T-helper 2 cell (primary cell): ENCODE results near the gene MPPED2.

Experiments
- DNase-seq, 5 experiments: peaks; one replicate each; pipeline versions ENCODE4 v3.0.0 to v3.0.0-alpha.2; 2012 to 2022
- total RNA-seq, 2 donors: gene quantifications; one replicate each; lab custom pipeline; 2026; lab: John Stamatoyannopoulos, UW

Gene MPPED2, protein sequence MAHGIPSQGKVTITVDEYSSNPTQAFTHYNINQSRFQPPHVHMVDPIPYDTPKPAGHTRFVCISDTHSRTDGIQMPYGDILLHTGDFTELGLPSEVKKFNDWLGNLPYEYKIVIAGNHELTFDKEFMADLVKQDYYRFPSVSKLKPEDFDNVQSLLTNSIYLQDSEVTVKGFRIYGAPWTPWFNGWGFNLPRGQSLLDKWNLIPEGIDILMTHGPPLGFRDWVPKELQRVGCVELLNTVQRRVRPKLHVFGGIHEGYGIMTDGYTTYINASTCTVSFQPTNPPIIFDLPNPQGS
- 0 to 0.13 reads per million in 2 donors for total RNA-seq

DNA sequence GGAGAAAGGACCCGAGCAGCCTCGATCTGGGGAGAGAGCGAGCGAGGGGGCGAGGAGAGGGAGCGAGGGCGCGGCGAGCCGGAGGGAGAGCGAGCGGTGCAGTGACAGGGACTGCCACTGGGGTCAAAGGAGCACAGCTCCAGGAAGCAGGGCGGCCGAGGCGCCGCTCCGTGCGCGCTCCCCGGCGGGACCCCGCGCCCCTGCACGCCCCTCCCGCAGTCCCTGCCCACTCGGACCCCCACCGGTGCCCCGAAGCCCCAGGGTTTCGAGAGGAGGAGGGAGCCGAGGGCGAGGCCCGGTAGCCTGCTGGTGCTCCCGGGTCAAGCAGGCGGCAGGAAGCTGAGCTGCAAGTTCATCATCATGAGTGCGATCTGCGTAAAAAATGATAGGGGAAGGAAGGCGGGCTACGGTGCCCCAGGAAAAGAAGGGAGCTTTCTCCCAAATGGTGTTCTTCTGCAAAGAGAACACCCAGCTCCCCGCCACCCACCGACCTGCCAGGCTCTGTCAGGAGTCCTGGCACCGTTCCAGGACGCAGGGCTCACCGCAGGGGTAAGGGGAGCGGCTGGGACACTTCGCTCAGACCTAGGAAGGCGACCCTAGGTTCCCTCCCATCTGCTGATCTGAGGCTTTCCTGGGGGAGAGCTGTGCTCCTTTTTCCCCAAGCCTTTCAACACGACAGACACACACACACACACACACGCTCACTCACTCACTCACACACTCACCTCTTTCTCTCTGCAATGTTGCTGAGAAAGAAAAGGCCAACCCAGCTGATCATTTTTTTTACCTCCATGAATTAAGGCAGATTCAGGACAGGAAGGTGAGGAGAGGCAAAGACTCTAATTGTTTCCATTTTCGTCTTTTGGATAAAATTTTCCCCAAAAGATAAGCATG is at the start of gene MPPED2:
Gene MPPED2 (minus strand): TSS at position 103 of the 894 bp plus-strand sequence. CDS start 5,980 bp downstream, outside the sequence.
- DNase-seq = peak in 2 of 5 experiments; percentile 33 to 39

DNA sequence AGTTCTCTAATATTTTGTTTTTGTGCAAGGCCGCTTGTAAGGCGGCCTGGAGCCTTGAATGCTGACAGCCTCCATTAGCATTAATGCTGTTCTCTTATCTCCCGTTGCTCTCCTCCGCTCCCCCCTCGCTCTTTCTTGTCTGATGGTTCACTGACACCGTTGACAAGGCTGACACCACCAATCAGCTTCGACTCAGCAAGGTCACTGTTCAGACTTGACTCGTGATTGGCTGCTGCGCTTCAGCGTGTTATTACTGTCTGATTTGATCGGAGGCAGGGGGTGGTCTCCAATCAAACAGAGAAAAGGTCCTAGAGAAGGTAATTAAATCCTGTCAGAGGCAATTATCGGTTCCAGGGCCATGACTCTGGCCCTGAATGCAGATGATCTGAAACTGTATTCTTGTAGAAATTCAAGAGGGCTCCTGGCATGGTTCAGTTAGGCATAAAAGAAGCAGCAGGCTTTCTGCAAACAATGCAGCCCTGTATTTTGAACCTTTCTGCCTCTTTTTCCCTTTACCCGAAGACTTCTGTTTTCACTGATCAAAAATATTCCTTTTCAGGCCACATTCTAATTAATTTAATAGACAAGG is 49.3 kb upstream of the MPPED2 start:
- DNase-seq = no peak

DNA sequence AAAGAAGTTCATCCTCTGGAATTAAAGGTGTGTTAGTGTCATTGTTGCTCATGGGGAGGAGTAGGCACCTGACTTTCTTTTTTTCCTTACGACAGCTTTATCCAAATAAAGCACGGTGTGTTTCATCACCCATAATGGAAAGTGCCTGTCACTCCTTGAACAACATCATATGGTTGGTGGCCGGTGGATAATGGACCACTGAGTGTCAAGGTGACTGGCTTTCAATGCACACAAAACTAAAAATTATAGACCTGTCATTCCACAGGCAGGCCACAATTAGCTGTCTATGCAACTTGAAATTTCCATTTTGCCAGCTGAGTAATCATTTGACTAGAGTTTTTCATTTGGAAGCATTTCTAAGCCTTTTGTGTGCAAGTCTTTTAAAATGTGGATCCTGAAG is 45.0 kb upstream of the MPPED2 start:
- DNase-seq = no peak

DNA sequence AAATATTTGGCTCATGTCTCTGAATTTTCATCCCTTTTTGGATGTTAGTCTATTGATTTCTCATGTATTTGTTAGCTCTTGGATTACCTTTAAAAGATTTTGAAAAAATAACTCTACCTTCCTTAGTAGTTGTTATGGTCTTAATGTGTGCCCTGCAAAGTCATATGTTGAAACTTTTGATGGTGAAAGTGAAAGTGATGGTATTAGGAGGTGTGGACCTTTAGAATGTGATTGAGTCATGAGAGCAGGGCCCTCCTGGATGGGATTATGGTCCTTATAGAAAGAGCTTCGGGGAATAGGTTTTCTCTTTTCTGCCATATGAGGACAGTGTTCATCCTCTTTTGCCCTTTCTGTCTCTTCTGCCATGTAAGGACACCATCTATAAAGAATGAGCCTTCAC is 33.6 kb upstream of the MPPED2 start:
- no peak for DNase-seq

GRCh38 chr11:30617762-30618161 is 31.6 kb upstream of the MPPED2 start:
- no peak for DNase-seq

GRCh38 chr11:30610628-30611027 is 24.5 kb upstream of the MPPED2 start:
- DNase-seq = no peak

DNA sequence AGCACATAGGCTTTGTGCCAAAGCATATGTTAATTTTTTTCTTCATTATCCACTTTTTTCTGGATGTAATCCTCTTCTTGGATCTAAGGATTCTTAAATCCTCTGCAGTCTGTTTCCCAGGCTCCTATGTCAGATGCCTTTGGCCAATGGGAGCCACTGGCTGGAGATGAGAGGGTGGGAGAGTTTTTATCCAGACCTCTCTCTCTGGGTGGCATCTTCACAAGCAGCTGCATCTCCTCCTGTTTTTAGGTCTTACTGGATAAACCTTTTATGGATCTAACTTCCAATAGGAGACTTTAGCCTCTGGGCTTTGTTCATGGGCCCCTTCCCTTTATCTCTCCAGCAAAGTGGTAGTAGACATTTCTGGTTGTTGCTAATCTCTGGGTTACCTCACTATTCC is 22.4 kb upstream of the MPPED2 start:
- DNase-seq = no peak

DNA sequence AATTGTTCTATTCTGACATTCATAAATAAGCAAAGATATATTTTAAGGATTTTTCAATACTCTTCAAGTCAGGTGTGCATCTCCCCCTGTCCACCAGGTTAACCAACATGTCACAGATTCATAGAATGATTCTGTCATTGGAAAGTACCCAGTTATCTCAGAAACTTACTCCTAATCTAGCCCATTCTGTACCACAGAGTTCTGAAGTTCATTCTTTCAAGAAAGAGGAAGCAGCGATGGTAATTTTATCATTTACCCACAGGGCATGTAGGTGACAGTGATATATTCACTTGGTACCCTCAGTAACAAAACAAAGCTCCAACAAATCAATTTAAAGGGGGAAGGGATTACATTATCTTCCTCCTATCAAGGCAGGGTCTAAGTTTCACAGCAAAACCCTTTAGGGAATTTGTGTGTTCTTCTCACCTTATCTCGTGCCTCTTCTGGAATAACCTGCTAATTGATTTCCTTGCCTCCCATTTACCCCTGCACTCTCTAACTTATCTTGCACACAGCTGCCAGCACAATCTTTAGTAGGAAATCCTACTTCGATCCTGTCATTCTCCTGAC is 19.0 kb upstream of the MPPED2 start:
- no peak for DNase-seq

DNA sequence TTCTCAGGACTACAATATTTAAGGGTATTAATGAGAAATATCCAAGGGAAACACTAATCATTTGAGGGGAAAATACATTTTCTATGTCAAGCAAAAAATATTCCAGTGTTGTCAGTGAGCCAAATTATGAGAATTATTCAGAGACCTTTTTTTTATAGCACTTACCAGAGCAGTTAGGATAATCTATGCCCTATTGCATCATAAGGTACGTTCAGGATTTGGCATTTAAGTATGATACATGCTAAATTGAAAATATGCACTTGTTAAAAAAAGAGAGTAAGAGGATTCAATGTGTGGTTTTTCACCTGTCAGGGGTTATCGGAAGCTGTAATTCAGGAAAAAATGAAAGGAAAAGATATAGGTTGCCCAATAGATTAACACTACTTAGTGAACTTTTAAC is 17.2 kb upstream of the MPPED2 start:
- no peak for DNase-seq

DNA sequence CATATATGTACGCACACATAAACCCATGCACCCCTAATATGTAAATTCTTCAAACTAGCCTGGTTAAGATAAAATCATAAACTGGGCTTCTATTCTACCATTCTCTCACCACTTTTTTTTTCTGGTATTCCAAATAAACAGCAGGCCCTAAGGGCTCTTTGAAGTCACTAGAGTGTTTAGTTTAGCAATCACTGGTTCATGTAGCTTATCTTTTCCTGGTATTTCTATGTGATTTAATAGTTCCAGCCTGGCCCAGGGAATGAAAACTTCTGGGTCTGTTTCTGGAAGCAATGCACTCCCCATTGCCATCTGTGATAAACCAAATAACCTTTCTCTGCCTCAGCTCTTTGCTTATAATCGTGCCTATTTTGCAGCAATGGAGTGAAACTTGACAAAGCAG is 10.7 kb upstream of the MPPED2 start:
- no peak for DNase-seq

DNA sequence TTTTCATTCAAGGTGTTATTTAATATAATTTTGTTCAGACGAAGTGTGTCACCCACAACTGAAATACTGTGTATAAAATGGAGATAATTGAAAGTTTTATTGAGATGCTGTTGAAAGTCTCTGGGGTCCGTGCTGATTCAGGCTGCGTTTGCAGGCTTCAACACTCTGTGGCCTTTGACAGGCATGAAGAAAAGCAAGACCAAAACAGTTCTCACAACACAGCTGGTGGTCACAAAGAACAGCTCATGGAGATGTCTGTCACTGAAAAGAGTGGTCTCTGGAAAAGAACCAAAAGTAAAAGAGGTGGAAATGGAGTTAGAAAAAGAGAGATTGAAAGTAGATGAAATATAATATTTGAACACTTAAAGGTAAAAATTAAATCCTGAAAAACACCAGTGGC is 9.8 kb upstream of the MPPED2 start:
- DNase-seq = no peak

DNA sequence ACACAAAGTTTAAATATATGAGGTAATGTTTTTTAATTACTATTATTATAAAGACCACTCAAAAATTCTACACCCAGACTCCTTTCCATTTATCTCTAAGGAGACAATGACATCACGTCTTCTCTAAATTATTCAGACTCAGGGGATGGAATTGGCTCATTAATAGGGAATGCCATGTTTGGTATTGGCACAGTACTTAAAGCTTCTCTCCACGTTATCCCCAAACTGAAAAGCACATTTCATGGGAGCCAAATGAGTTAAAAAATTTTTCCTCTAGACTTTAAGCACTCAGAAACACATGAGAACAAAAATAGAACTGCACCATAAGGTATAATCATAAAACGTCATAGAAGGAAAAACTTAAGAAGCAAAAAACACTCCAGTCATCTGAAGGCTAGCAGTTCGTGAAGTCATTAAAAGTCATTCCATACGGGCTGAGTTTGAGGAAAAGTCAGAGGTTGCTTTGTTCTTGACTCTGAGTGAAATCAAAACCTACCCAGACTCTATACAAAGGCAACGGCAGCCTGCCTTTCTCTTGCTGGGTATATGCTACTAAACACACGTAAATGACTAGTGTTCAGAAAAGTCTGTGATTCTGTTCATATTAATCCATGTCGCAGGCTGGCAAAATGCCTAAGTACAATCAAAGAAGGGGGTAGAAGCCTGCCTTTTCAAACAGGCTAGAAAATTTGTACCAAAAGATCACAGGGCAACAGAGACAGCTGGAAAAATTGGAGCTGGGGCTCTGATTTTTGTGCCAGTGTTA is 8.7 kb upstream of the MPPED2 start:
- no peak for DNase-seq

DNA sequence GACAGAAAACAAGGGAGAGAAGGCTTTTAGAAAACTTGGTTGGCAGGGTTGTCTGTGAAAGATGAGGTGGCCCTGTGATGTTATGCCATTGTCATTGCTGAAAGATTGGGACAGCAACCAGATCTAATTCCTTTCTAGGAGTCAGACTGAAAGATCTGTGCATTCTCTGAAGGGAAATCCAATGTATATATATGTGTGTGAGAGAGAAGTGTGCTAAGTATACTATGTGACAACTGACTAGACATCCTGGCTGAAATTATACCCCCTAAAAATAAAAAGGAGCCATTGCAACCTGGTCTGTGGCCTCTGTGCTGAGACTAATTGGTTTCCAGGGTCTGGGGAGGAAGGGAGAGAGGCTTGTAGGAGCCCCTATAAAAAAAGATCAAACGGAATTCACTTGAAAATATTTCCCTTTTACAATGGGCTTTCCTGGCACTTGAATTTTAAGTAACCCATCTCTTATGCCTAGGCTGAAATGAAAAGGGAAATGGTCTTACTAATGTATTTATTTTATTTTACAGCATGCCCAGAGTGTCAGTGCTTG is 1.2 kb upstream of the MPPED2 start:
- DNase-seq = no peak

DNA sequence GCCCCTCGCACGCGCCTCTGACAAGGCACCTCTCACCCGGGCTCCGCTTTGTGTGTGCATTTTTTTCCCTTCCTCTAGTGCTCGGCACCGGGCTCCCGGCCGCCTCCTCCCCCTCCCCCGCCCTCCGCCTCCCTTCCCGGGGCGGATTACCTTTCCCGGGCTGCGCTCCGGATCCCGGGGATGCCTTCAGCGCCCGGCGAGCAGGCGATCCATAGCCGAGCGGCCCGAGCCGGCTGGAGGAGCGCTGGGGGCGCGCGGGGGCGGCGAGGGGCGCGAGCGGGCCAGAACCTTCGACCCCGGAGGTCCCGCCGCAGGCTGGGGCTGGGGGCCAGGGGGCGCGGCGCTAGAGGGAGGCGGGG is 282 bp downstream of the MPPED2 start:
- no peak for DNase-seq

GRCh38 chr11:30585125-30585891 is 845 bp downstream of the MPPED2 start:
- DNase-seq = peak in 1 of 5 experiments; percentile 4

GRCh38 chr11:30583476-30584280 is 2.5 kb downstream of the MPPED2 start:
- no peak for DNase-seq

DNA sequence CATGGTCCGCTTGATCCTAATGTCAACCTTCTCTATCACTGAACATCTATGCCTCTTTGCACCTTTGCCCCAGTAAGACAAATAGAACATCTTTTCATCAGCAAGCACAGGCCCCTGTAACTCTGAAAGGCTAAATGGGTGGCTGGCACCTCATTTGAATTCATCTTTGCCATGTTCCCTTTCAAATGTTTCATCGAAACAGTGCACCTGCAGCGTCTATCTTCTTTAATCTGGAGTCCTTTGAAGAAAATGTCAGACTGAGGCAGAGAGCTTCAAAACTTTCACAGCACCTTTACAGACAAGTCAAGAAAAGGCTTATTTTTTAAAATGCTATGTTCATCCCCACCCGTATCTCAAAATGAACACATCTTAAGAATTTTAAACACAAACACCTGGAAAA is 3.4 kb downstream of the MPPED2 start:
- no peak for DNase-seq

DNA sequence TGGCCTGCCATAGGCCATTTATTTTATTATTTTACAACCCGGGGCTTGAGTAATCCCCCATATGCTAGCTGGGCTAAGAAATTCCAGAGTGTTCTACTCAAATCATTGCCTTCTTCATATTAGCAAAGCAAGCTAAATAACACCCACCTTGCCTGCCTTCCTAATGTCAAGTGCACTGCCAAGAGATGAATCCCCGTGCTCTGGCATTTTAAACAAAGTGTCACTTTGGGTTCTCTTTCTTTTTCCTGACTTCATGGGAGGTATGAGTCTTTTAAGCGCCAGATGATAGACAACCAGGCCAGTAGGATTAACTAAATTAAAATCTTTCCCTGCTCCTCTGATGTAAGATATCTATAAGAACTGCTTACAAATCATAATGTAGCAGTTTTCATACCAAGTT is 4.5 kb downstream of the MPPED2 start:
- DNase-seq = no peak

GRCh38 chr11:30580573-30580972 is 5.6 kb downstream of the MPPED2 start:
- DNase-seq = no peak

DNA sequence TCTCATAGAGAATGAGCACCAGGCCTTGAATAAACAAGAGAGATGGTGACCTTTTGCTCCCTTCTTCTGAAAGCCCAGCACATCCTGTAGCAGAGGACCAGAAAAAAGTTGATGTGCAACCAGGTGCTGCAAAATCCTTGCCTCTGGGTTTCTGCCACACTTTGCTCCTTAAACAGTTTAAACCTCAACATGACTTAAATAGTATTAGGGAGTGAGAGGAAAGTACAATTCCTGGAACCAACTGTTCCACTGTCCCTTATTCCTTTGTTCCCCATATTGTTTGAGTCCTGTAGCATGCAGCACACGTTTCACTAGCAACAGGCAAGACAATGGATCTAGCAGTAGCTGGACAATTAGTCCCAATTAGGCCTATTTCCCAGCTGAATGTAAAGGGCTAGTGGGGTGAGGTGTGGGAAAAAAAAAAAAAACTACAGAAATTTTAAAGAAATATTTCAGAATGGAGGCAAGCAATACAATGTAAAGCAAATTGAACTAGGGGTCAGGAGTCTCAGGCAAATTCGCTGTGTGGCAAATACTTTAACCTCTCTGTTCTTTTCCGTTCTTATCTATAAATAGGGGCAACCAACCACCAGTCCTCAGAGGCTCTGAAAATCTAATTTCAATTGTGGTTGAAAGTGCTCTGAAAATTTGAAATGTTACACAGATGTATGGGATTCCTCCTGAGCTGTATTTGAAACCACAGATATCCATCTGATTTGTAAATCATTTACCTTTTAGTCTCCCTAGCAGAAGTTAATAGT is 6.6 kb downstream of the MPPED2 start:
- DNase-seq = no peak
